ENCODE results near the gene PSEN1. TPM values are rescaled to one million over a fixed set of nuclear protein-coding genes. Genes with fewer than 3 reads are reported as not detected.

The PSEN1 gene
- total and polyA plus RNA-seq, 2 of the 8 experiments (the other 6 are each of a cell fraction or from before 2014, with no cell fraction given) = 10.1 to 38.7 TPM

- TF ChIP-seq SRF (IDR thresholded peaks at IDR 0.05; ENCODE audit: low read depth, low read length) (no peak), CEBPB (IDR thresholded peaks at IDR 0.05; ENCODE audit: low read depth, low read length) (no peak), YY1 (IDR thresholded peaks at IDR 0.05; ENCODE audit: low read depth, low read length) (no peak), PHF8 (conservative IDR thresholded peaks at IDR 0.05; ENCODE audit: low read depth, low read length) (no peak), BCL11A (IDR thresholded peaks at IDR 0.05; ENCODE audit: low read depth in 2 of 2, low read length in 2 of 2) (no peak)
These were observed 121.8 kb downstream of the PSEN1 start (continued) for GRCh38 chr14:73258076-73258475.

Data from H1 (cell line).